Activated CD4-positive, alpha-beta T cell treated with anti-CD3 and anti-CD28 coated beads, Interleukin-2, amount 50 U/mL, for 1 hour (primary cell): ENCODE results near the gene ARL5A.

Source experiments
- DNase-seq: peaks from one replicate; pipeline ENCODE4 v3.0.0-alpha.2; 2020

Gene ARL5A

DNA sequence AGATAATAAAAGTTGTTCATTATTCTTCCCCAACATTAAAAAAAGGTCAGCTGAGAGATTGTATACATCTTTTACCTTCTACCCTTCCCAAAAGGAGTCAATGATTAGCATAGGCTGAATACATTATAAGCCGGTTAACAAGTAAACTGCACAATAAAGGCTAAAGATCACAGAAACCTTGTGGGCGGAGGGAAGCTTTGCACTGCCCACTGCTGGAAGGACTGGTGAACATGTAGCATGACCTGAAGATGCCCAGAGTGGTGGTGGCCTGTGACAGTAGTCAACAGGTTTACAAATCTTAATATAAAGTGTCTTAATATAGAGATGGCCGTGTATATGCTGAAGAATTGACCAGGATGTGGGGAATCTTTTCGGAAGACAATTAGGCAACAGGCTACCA, 35.6 kb downstream of the ARL5A start:
- DNase-seq, result no peak

DNA sequence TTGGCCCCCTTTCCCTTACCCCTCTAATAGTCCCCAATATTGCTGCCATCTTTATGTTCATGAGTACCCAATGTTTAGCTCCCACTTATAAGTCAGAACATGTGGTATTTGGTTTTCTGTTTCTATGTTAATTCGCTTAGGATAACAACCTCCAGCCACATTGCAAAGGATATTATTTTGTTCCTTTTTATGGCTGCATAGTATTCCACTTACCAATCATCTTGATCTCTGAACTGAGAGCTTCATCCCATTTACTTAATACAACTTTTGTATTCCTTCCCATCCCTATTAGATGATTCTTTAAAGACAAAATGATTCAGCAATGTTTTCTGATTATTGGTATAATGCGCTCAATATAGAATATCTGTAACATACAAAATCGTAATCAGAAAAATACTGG, 36.7 kb downstream of the ARL5A start:
- DNase-seq, result no peak

DNA sequence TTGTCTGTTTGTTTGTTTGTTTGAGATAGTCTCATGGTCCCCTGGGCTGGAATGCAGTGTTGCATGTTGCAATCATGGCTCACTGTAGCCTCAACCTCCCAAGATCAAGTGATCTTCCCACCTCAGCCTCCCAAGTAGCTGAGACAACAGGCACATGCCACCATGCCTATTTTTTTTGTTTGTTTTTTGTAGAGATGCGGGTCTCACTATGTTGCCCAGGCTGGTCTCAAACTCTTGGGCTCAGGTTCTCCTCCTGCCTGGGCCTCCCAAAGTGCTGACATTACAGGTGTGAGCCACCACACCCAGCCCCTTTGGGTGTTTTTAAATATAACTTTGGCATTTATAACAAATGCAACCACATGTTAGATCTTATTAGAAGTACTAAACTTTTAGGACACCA, 37.5 kb downstream of the ARL5A start:
- no peak for DNase-seq

DNA sequence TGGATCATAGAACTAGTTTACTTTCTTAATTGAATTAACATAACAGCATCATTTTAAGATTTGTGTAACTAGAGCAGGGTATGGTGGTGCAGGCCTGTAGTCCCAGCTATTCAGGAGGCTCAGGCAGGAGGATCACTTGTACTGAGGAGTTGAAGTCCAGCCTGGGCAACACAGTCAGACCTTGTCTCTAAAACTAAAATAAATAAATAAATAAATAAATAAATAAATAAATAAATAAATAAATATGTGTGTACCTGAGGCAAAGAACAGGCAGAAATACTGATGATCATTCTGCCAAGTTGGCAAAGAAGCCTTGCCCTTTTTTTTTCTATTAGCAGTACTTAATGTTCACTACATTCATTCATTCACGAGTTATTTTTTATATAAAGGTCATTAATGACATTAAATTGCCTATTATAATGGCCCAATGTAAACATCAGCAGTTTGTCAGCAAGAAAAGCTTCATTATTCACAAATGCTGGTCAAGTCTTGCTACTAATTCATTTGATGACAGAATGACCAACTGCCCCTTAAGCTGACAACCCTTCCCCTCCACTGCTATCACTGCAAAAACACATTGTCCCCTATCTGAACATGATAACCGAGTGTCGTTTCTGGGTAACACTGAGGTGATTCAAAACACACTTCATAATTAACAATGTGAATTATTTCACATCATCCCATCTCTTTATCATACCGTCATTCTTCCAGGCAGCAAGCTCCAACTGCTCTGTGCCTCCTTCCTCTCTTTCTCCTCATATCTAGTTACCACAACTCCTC, 39.0 kb downstream of the ARL5A start:
- DNase-seq, result no peak

DNA sequence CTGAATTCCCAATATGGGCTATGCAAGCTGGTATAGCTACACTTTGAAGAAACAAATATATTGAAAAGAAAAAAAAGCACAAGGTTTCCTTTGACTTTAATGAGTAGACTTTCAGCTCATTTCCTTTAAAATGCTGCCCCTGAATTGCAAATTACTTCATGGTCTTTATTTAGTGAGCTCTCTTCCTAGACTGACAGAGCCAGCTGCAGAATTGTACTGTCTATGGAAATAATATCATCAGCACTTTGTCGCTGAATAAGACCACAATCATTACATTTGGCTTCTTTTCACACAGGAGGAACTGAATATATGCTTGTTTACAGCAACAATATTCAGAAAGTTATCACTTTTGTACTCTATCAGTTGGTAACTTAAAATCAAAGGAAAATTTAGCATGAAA, 41.7 kb downstream of the ARL5A start:
- DNase-seq, result no peak

DNA sequence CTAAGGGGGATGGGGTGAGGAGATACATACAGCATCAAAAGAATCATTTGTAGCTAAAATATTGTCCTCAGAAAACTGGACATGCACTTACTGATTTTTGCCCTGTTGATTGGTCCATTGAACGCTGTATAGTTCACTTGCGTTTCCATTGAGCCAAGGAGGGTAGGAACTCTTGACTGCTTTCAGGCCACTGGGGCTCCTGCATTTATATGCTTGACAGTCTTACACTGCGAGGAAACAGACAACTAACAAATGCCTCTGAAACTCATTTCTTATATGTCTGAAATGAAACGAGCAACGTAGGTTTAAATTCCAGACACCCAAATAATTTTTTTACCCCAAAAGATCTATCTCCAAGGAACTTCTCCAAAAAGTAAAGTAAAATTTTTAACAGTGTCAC, 42.1 kb downstream of the ARL5A start:
- no peak for DNase-seq

DNA sequence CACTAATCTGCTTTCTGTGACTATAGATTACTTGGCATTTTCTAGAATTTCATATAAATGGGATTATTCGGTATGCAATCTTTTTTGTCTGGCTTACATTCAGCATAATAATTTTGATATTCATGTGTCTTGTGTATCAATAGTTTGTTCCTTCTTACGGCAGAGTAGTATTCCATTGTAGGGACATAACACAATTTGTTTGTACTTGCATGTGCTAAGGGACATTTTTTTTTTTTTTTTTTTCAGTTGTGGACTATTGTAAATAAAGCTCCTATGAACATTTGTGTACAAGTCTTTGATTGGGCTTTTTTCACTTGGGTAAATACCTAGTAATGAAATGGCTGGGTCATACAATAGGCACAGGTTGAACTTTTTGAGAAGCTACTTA, 45.1 kb downstream of the ARL5A start:
- no peak for DNase-seq

DNA sequence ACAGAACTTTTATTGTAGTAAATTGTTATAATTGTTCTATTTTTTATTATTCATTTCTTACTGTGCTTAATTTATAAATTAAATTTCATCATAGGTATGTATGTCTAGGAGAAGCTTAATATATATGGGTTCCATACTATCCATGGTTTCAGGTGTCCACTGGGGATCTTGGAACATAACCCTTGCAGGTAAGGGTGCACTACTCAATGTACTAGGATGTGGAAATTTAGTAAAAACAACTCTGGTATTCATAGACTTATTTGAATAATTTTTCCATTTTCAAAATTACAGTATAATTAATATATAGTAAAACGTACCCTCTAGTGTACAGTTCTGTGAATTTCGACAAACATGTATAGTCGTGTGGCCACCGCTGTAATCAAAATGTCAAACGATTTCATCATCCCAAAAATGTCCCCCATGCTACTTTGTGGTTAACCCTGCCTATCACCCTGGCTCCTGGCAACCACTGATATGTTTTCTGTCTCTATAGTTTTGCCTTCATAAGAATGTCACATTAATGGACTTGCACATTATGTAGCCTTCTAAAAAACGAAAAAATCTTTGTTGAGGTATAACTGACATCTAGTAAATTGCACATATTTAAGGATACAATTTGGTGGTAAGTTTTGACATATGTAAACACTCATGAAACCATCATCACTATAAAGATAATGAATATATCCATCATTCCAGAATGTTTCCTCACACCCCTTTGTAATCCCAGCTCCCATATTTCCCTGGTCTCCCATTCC, 45.7 kb downstream of the ARL5A start:
- no peak for DNase-seq

DNA sequence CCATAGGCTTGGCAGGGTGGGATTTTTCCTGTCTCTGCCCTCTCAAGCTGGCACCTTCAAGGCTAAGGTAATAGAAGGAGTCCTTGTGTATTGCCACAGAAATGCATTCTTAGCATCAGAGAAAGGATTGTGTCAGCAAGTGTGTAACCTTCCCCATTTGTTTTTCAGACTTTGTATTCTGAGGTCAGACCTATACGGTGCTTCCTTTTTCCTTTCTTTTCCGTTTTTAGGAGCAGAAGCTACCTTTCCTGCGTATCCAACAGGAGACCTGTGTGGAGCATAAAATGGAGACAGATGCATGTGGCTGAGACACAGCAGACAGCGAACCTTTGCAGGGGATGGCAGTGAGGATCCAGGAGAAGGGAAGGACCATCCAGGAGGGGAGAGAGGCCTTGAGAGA, 46.6 kb downstream of the ARL5A start:
- no peak for DNase-seq

DNA sequence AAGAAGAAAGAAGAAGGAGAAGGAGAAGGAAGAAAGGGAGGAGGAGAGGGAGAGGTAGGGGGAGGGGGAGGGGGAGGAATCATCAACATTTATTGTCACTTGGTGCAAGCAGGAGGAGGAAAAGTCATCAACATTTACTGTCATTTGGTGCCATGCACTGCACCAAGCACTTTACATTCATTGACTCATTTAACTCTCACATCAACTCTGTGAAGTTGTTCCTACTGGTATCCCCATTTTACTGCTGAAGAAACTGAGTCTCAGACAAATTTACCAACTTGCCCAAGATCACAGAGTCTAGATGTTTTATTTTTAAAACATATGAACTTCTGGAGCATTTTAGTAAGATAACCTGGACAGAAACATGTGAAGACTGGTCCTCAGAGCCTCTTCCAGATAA, 47.3 kb downstream of the ARL5A start:
- DNase-seq, result no peak

DNA sequence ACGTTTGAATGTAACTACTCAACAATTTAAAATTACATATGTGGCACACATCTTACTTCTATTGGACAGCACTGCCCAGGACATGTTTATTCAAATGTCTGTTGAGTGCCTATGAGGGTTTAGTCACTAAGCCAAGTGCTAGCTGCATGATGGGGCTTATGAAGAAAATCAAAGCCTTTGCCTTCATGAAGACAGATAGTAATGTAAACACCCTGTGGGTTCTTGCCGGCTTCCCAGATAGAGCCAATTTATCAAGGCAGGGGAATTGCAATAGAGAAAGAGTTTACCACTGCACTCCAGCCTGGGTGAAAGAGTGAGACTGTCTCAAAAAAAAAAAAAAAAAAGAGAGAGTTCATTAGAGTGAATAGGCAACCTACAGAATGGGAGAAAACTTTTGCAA, 50.3 kb downstream of the ARL5A start:
- DNase-seq, result no peak

DNA sequence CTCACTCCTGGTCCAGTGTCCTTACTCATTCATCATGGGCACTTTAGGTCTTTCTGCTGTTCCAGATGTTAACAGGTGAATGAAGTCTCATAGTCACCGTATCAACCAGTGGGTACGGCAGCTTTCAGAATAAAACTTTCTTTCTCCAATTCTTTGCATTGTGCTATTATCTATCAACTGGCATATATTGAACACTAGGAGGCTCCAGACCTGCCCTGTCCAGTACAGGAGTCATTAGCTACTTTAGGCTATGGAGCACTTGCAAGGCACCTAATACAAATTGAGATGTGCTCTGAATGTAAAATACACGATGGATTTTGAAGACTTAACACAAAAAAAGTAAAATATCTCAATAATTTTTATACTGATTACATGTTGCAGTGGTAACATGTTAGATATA, 50.7 kb downstream of the ARL5A start:
- DNase-seq, result no peak

DNA sequence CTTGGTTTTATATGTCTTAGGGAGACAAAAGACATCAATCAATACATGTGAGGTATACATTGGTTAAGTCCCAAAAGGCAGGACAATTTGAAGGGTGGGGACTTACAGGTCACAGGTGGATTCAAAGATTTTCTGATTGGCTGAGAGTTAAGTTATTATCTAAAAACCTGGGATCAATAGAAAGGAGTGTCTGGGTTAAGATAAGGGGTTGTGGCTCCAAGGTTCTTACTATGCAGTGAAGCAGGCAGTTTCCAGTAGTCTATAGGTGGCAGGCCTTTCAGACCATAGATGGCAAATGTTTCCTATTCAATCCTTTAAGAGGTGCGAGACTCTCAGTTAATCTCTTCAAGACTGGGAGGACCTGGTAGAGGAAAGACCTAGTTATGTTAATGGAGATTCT, 51.9 kb downstream of the ARL5A start:
- DNase-seq, result no peak

DNA sequence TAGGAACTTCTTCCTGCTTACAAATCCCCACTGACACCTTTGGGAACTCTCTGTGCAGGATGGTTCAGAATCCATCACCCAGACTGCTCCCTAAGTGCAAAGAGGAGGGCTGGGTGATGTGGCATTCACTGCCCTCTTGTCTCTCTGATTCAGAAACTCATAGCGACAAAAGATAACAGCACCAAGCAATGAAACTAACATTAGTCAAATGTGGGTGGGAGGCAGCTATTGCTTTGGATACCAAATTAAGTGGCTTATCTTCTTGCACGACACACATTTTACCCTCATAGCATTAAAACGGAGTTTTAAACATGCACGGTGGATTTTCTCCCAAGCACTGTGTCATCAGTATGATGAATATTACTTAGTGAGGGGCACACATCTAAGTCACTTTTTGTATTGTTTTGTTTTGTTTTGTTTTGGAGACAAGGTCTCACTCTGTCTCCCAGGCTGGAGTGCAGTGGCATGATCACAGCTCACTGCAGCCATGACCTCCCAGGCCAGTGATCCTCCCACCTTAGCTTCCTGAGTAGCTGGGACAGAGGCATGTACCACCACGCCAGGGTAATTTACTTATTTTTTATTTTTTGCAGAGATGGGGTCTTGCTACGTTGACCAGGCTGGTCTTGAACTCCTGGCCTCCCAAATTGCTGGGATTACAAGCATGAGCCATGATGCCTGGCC, 53.0 kb downstream of the ARL5A start:
- no peak for DNase-seq

DNA sequence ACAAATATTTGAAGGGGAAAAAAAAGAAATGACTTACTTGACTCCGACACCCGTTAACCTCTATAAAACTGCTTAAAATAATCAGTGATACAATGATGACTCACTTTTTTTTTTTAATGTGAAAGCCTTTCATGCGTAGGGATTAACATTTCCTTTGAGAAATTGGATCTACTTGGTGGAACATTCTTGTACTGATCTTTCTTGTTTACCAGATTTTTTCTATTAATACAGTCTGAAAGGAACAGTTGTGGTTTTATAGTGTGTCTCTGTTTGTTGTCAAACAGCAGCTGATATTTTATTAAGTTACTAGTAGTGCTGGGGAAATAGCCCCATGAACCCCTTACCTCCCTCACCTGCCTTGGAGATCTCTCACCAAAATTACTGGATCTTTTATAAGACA, 53.7 kb downstream of the ARL5A start:
- DNase-seq, result no peak

DNA sequence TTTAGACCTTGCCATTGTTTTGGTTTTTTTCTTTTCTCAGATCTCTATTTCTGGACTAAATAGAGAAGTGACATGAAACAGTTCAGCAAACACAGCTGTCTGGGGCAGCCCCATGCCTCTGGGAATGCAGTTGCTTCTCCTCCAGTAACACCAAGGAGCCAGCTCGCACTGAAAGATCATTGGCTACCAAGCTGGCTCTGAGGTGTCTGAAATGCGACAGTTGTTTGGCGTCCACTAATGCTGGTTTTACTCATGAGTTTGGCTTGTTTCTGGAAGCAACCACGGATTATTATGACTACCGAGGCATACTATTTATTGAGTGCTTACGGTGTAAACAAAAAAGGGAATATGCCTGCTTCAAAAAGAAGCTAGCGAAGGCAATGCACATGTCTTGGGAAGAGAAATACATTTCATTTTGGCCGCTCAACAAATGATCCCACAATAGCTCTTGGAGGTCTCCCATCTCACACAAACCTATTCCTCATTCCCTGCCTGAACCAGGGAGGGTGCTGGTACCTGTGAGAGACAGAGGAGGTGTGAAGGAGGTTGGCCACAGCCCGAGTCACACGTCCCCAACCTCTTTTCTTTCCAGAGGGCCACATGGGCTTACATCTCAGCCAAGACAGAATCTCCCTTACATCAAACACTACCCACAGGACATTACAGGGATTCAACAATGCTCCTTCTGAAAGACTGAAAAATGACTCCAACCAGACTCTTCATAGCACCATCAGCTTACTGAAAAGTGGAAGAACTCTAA, 56.4 kb downstream of the ARL5A start:
- no peak for DNase-seq

DNA sequence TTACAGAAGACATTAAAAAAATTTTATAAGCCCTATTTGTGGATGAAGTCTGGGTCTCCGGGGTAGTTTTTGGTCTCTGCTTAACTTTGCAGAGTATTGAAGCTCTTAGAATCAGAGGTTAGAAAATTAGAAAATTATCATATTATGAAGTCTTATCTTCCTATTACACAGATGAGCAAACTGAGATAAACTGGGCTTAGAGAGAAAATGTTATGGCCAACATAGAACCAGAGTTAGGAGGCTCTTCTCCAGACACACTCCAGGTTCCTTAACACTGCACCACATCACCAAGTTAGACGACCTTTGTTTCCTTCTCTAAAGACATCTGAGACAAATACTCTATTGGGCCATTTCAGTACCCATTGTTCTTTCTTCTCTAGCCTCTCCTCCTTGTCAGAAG, 57.2 kb downstream of the ARL5A start:
- DNase-seq, result no peak

DNA sequence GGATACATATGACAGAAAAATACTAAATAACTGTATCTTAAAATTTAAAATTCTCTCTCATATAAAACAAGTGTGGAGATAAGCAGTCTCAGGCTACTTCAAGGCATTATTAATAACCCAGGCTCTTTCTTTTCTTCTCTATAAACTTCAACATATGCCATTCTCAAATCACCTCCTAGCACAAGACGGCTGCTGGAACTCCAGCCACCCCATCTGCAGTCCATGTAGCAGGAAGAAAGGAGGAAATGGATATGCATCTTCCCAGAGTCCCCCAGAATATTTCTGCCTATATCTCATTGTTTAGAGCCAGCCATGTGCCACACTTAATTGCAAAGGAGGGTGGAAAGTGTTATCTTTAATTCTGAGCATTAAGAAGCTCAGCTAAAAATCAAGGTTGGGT, 58.6 kb downstream of the ARL5A start:
- no peak for DNase-seq

DNA sequence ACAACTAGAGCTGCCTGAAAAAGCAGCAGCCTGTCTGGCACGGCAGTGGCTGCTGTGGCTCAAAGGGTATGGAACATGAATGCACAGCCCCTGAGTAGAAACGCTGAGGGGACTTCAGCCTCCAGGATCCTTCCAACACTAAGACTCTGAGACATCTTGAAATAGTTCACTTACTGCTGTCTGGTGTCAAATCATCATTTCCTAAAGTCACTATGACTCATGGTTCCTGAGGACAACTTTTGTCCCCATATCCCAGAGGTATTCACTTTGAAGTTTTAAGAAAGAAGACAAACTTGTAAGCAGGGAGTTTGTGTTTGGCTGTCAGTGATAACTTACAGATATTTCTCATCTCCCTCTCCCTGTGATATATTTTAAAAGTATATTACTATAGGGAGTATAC, 60.7 kb downstream of the ARL5A start:
- no peak for DNase-seq

DNA sequence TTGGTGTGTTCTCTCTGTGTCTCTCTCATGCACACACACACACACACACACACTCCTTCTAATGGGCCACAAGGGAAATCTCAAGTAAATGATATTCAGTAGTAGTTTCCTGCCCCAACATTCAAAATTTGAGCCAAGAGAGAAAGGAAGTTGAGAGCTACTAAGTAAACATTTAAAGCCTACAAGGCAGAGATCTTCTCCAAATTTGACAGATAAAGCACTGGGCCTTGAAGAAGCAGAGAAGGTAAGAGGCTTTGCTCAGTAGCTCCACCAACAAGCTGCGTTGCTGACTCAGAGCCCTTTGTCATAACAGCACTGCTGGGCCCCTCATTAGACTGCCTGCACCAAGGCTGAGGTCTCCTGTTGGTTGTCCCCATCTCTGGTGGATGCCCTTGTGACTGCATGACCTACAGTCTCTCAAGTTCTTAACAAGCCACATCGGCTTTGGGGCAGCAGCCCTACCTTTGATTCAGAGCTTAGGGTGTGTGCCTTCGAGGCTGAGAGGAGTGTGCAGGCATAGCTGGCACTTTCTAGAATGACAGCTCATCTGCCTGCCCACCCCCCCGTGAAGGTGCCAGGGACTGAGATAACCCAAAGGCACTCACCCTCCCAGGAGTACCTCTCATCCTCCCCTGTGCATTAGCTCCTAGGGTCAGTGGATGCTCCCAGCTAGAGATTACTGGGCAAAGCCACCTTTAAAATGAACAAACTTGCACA, 61.6 kb downstream of the ARL5A start:
- no peak for DNase-seq

DNA sequence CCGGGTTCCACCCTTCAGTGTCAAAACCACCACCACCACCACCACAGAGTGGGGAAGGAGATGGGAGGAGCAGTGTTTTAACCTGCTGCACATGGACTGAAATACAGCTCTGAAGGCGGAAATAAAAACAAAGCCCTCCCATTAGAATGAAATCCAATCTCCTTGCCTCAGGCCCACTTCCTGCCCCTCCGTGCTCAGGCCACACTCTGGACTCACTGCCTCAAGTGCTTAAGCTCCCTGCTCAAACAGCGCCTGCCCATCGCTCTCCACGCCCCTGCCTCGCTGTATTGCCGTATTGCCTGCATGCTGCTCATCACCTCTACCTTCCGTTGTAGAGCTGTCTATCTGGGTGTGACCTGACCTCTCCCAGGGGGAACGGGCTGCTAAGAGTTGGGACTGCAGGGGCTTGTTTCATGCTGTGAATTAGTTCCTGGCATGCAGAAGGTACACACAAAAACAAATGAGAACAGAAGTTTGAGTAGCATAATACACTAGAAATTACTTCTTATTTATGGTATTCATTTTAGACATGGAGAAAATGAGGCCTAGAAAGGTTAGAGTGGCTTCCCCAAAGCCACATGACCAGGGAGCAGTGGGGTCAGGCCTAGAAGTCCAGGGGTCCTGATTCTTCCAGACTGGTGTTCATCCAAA, 62.3 kb downstream of the ARL5A start:
- no peak for DNase-seq

DNA sequence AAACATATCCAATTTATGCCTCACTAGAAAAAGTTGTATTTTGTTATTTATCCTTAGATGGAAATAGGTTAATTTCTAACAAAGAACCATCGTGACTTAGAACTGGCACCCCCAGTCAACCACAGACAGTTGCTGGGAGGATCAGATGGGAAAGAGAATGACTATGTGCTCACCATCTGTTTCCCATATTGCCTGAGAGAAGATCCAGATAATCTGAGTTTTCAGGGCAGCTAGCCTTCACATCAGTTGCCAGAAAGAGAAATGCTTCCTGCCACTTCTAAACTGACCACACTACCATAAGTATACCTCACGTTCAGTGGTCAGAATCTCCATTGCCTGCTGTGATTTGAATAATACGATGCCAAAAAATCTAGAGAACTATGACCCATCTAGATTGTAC, 65.5 kb downstream of the ARL5A start:
- DNase-seq, result no peak
